HEK293 (cell line): ENCODE measurements around the gene NOC2L.

Experiments used
- FEZF1 ChIP-seq: fragments of 450-650 bp; formaldehyde crosslinking; IDR thresholded peaks from 2 replicates; pipeline ENCODE4 v1.5.1; 2016; ENCODE audit warnings: missing biosample characterization, missing genetic modification characterization
- KLF7 ChIP-seq: fragments of 450-650 bp; formaldehyde crosslinking; IDR thresholded peaks from 2 replicates; pipeline ENCODE4 v1.5.1; 2016; ENCODE audit warnings: missing biosample characterization, missing genetic modification characterization, borderline replicate concordance
- SCRT1 ChIP-seq: fragments of 450-650 bp; formaldehyde crosslinking; IDR thresholded peaks from 2 replicates; pipeline ENCODE4 v1.5.1; 2016; ENCODE audit warnings: missing biosample characterization, missing genetic modification characterization, borderline replicate concordance
- TCF7L2 ChIP-seq: IDR thresholded peaks from 2 replicates; pipeline ENCODE4 v1.6.1; 2011; ENCODE audit warnings: low read depth, mild to moderate bottlenecking, inconsistent platforms, low read length, moderate library complexity, borderline replicate concordance
- WT1 ChIP-seq: fragments of 450-650 bp; formaldehyde crosslinking; IDR thresholded peaks from 2 replicates; pipeline ENCODE4 v1.5.1; 2016; ENCODE audit warnings: missing biosample characterization, missing genetic modification characterization
- YY1 ChIP-seq: fragments of 450-650 bp; formaldehyde crosslinking; IDR thresholded peaks from 2 replicates; pipeline ENCODE4 v1.5.1; 2018; ENCODE audit warnings: missing biosample characterization, missing genetic modification characterization
- YY2 ChIP-seq: fragments of 450-650 bp; formaldehyde crosslinking; IDR thresholded peaks from 2 replicates; pipeline ENCODE4 v1.5.1; 2016; ENCODE audit warnings: missing biosample characterization, missing genetic modification characterization
- ZBTB20 ChIP-seq: fragments of 450-650 bp; formaldehyde crosslinking; IDR thresholded peaks from 2 replicates; pipeline ENCODE4 v1.5.1; 2016; ENCODE audit warnings: missing biosample characterization, missing genetic modification characterization
- ZNF133 ChIP-seq: fragments of 450-650 bp; formaldehyde crosslinking; IDR thresholded peaks from 2 replicates; pipeline ENCODE4 v1.5.1; 2016; ENCODE audit warnings: missing biosample characterization, missing genetic modification characterization
- ZNF155 ChIP-seq: fragments of 450-650 bp; formaldehyde crosslinking; IDR thresholded peaks from 2 replicates; pipeline ENCODE4 v1.5.1; 2016; ENCODE audit warnings: missing biosample characterization, missing genetic modification characterization
- ZNF23 ChIP-seq: fragments of 450-650 bp; formaldehyde crosslinking; IDR thresholded peaks from 2 replicates; pipeline ENCODE4 v1.5.1; 2016; ENCODE audit warnings: missing biosample characterization, missing genetic modification characterization, borderline replicate concordance
- ZNF24 ChIP-seq: fragments of 450-650 bp; formaldehyde crosslinking; IDR thresholded peaks from 2 replicates; pipeline ENCODE4 v1.5.1; 2016; ENCODE audit warnings: missing biosample characterization, missing genetic modification characterization
- ZNF423 ChIP-seq: fragments of 450-650 bp; formaldehyde crosslinking; IDR thresholded peaks from 2 replicates; pipeline ENCODE4 v1.5.1; 2016; ENCODE audit warnings: missing biosample characterization, missing genetic modification characterization
- ZNF426 ChIP-seq: fragments of 450-650 bp; formaldehyde crosslinking; IDR thresholded peaks from 2 replicates; pipeline ENCODE4 v1.5.1; 2017; ENCODE audit warnings: missing biosample characterization, missing genetic modification characterization, mild to moderate bottlenecking, inconsistent platforms, moderate library complexity
- ZNF555 ChIP-seq: fragments of 450-650 bp; formaldehyde crosslinking; conservative IDR thresholded peaks from 2 replicates; pipeline ENCODE4 v1.5.1; 2017; ENCODE audit warnings: missing biosample characterization, mild to moderate bottlenecking, missing genetic modification characterization, inconsistent platforms
- ZNF610 ChIP-seq: fragments of 450-650 bp; formaldehyde crosslinking; IDR thresholded peaks from 2 replicates; pipeline ENCODE4 v1.5.1; 2016; ENCODE audit warnings: missing biosample characterization, missing genetic modification characterization, borderline replicate concordance
- ZNF768 ChIP-seq: fragments of 450-650 bp; formaldehyde crosslinking; IDR thresholded peaks from 2 replicates; pipeline ENCODE4 v1.5.1; 2018; ENCODE audit warnings: missing biosample characterization, mild to moderate bottlenecking, missing genetic modification characterization
- ZNF830 ChIP-seq: fragments of 450-650 bp; IDR thresholded peaks from 2 replicates; pipeline ENCODE4 v1.5.0; 2018; ENCODE audit warnings: missing biosample characterization, missing genetic modification characterization, low read depth, mild to moderate bottlenecking, moderate library complexity
- ZNF837 ChIP-seq: fragments of 450-650 bp; formaldehyde crosslinking; IDR thresholded peaks from 2 replicates; pipeline ENCODE4 v1.5.1; 2016; ENCODE audit warnings: missing biosample characterization, missing genetic modification characterization
- TF ChIP-seq, protein P1 (sequence below): fragments of 450-650 bp; formaldehyde crosslinking; IDR thresholded peaks from 2 replicates; pipeline ENCODE4 v1.5.1; 2016; ENCODE audit warnings: missing biosample characterization, missing genetic modification characterization
- TF ChIP-seq, protein P2 (sequence below): fragments of 450-650 bp; formaldehyde crosslinking; IDR thresholded peaks from 2 replicates; pipeline ENCODE4 v1.5.1; 2016; ENCODE audit warnings: missing biosample characterization, missing genetic modification characterization
- TF ChIP-seq, protein P3 (sequence below): fragments of 450-650 bp; formaldehyde crosslinking; IDR thresholded peaks from 2 replicates; pipeline ENCODE4 v1.5.1; 2017; ENCODE audit warnings: missing biosample characterization, missing genetic modification characterization
- TF ChIP-seq, protein P4 (sequence below): fragments of 450-650 bp; formaldehyde crosslinking; IDR thresholded peaks from 2 replicates; pipeline ENCODE4 v1.5.1; 2016; ENCODE audit warnings: missing biosample characterization, missing genetic modification characterization
- TF ChIP-seq, protein P5 (sequence below): fragments of 450-650 bp; formaldehyde crosslinking; IDR thresholded peaks from 2 replicates; pipeline ENCODE4 v1.5.1; 2017; ENCODE audit warnings: missing biosample characterization, missing genetic modification characterization
- TF ChIP-seq, protein P6 (sequence below): sonication (generic); formaldehyde crosslinking; IDR thresholded peaks from 2 replicates; pipeline ENCODE4 v1.8.1; 2022; ENCODE audit warnings: mild to moderate bottlenecking, moderate library complexity, missing genetic modification reagents
- TF ChIP-seq, protein P7 (sequence below): fragments of 450-650 bp; formaldehyde crosslinking; IDR thresholded peaks from 2 replicates; pipeline ENCODE4 v1.5.1; 2016; ENCODE audit warnings: missing biosample characterization, missing genetic modification characterization, borderline replicate concordance
- TF ChIP-seq, protein P8 (sequence below): fragments of 450-650 bp; formaldehyde crosslinking; IDR thresholded peaks from 2 replicates; pipeline ENCODE4 v1.5.1; 2016; ENCODE audit warnings: missing biosample characterization, missing genetic modification characterization

NOC2L gene

DNA sequence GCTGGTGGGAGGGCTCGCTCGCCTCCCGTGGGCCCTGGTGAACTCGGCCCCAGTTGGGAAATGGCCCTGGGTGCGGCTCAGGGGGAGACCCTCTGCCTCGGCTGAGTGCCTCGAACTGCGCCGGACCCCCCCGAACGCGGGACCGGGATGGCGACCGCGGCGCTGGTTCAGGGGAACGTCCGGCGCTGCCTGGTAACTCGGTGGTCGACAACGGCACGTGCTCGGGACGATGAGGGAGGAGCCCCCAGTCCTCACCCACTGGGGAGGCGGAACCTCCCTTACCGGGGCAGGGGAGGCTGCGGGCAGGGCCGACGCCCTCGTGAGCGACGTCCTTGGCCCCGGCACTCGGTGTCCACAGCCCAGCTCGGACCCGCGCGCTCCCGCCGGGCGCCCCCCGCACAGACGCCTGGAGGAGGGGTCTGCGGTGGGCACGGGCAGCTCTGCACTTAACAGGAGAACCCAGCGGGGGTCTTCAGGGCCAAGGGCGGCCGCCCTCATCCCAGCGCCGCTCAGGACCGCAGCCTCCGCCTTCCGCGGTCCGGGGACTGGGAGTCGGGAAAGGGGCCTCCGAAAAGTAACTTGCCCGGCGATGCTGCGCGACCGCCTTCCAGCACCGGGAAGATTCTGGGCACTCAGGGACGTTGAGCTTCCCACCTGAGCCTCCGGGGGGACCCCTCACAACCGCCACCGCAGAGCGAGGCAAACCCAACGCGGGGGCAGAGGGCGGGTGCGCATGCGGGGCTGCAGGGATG is 39.1 kb upstream of the NOC2L start (continued):
- TF ChIP-seq, protein P1, sequence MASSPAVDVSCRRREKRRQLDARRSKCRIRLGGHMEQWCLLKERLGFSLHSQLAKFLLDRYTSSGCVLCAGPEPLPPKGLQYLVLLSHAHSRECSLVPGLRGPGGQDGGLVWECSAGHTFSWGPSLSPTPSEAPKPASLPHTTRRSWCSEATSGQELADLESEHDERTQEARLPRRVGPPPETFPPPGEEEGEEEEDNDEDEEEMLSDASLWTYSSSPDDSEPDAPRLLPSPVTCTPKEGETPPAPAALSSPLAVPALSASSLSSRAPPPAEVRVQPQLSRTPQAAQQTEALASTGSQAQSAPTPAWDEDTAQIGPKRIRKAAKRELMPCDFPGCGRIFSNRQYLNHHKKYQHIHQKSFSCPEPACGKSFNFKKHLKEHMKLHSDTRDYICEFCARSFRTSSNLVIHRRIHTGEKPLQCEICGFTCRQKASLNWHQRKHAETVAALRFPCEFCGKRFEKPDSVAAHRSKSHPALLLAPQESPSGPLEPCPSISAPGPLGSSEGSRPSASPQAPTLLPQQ, result peak; percentile 80
- TF ChIP-seq YY1 (tag by site-specific recombination) (no peak), SCRT1 (no peak), KLF7 (peak; percentile 11; the same call in 1 of the 2 replicates), ZNF768 (peak; percentile 11; the same call in 1 of the 2 replicates), TCF7L2 (no peak), ZNF155 (tag by site-specific recombination) (no peak), ZNF426 (tag by site-specific recombination) (no peak), ZNF133 (tag by site-specific recombination) (no peak), ZNF555 (tag by site-specific recombination) (no peak), ZNF610 (peak; percentile 15; the same call in 1 of the 2 replicates), WT1 (tag by site-specific recombination) (peak; percentile 97), ZNF837 (peak; percentile 13; the same call in 1 of the 2 replicates), ZNF23 (tag by site-specific recombination) (no peak), ZBTB20 (tag by site-specific recombination) (peak; percentile 97), ZNF24 (tag by site-specific recombination) (no peak), ZNF423 (tag by site-specific recombination) (peak; percentile 35; the same call in 1 of the 2 replicates), ZNF830 (tag by site-specific recombination) (no peak), FEZF1 (tag by site-specific recombination) (no peak), YY2 (tag by site-specific recombination) (no peak)
- TF ChIP-seq, protein P2, sequence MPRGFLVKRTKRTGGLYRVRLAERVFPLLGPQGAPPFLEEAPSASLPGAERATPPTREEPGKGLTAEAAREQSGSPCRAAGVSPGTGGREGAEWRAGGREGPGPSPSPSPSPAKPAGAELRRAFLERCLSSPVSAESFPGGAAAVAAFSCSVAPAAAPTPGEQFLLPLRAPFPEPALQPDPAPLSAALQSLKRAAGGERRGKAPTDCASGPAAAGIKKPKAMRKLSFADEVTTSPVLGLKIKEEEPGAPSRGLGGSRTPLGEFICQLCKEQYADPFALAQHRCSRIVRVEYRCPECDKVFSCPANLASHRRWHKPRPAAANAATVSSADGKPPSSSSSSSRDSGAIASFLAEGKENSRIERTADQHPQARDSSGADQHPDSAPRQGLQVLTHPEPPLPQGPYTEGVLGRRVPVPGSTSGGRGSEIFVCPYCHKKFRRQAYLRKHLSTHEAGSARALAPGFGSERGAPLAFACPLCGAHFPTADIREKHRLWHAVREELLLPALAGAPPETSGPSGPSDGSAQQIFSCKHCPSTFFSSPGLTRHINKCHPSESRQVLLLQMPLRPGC (tag by site-specific recombination), result 0 out of 2 replicates have a peak, but pooled peaks have one; percentile 36
- TF ChIP-seq, protein P3, sequence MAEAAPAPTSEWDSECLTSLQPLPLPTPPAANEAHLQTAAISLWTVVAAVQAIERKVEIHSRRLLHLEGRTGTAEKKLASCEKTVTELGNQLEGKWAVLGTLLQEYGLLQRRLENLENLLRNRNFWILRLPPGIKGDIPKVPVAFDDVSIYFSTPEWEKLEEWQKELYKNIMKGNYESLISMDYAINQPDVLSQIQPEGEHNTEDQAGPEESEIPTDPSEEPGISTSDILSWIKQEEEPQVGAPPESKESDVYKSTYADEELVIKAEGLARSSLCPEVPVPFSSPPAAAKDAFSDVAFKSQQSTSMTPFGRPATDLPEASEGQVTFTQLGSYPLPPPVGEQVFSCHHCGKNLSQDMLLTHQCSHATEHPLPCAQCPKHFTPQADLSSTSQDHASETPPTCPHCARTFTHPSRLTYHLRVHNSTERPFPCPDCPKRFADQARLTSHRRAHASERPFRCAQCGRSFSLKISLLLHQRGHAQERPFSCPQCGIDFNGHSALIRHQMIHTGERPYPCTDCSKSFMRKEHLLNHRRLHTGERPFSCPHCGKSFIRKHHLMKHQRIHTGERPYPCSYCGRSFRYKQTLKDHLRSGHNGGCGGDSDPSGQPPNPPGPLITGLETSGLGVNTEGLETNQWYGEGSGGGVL (tag by site-specific recombination), result peak; percentile 59
- TF ChIP-seq, protein P4, sequence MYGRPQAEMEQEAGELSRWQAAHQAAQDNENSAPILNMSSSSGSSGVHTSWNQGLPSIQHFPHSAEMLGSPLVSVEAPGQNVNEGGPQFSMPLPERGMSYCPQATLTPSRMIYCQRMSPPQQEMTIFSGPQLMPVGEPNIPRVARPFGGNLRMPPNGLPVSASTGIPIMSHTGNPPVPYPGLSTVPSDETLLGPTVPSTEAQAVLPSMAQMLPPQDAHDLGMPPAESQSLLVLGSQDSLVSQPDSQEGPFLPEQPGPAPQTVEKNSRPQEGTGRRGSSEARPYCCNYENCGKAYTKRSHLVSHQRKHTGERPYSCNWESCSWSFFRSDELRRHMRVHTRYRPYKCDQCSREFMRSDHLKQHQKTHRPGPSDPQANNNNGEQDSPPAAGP (tag by site-specific recombination), result peak; percentile 80
- TF ChIP-seq, protein P5, sequence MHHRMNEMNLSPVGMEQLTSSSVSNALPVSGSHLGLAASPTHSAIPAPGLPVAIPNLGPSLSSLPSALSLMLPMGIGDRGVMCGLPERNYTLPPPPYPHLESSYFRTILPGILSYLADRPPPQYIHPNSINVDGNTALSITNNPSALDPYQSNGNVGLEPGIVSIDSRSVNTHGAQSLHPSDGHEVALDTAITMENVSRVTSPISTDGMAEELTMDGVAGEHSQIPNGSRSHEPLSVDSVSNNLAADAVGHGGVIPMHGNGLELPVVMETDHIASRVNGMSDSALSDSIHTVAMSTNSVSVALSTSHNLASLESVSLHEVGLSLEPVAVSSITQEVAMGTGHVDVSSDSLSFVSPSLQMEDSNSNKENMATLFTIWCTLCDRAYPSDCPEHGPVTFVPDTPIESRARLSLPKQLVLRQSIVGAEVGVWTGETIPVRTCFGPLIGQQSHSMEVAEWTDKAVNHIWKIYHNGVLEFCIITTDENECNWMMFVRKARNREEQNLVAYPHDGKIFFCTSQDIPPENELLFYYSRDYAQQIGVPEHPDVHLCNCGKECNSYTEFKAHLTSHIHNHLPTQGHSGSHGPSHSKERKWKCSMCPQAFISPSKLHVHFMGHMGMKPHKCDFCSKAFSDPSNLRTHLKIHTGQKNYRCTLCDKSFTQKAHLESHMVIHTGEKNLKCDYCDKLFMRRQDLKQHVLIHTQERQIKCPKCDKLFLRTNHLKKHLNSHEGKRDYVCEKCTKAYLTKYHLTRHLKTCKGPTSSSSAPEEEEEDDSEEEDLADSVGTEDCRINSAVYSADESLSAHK, result 0 out of 2 replicates have a peak, but pooled peaks have one; percentile 1
- TF ChIP-seq, protein P6, sequence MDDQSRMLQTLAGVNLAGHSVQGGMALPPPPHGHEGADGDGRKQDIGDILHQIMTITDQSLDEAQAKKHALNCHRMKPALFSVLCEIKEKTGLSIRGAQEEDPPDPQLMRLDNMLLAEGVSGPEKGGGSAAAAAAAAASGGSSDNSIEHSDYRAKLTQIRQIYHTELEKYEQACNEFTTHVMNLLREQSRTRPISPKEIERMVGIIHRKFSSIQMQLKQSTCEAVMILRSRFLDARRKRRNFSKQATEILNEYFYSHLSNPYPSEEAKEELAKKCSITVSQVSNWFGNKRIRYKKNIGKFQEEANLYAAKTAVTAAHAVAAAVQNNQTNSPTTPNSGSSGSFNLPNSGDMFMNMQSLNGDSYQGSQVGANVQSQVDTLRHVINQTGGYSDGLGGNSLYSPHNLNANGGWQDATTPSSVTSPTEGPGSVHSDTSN, result peak; percentile 66; the same call in 1 of the 2 replicates
- TF ChIP-seq, protein P7, sequence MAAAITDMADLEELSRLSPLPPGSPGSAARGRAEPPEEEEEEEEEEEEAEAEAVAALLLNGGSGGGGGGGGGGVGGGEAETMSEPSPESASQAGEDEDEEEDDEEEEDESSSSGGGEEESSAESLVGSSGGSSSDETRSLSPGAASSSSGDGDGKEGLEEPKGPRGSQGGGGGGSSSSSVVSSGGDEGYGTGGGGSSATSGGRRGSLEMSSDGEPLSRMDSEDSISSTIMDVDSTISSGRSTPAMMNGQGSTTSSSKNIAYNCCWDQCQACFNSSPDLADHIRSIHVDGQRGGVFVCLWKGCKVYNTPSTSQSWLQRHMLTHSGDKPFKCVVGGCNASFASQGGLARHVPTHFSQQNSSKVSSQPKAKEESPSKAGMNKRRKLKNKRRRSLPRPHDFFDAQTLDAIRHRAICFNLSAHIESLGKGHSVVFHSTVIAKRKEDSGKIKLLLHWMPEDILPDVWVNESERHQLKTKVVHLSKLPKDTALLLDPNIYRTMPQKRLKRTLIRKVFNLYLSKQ, result no peak
- TF ChIP-seq, protein P8, sequence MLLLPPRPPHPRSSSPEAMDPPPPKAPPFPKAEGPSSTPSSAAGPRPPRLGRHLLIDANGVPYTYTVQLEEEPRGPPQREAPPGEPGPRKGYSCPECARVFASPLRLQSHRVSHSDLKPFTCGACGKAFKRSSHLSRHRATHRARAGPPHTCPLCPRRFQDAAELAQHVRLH (tag by site-specific recombination), result no peak
